Right lobe of liver (tissue), 4 donors: ENCODE data around the gene DNASE2B.

Source experiments
- POLR2A ChIP-seq: fragments of 450-650 bp; IDR thresholded peaks from one replicate; pipeline ENCODE4 v1.6.1; 2017; ENCODE audit warnings: antibody characterized with exemption, mild to moderate bottlenecking
- TF ChIP-seq, protein P1 (sequence below), 4 donors: fragments of 200-600 bp in 3 of 4; fragments of 450-650 bp in 1 of 4; IDR thresholded peaks; one replicate each; pipeline versions ENCODE4 v1.5.1 to v1.8.0; 2016 to 2022; ENCODE audit warnings: antibody characterized with exemption in 4 of 4, mild to moderate bottlenecking in 2 of 4
- donor health status: DM: no; HTN: no; CAD: no.
- donor health status: DM: no; HTN: no; CAD: no.
- donor health status: DM: no; HTN: yes; CAD: no.

DNA sequence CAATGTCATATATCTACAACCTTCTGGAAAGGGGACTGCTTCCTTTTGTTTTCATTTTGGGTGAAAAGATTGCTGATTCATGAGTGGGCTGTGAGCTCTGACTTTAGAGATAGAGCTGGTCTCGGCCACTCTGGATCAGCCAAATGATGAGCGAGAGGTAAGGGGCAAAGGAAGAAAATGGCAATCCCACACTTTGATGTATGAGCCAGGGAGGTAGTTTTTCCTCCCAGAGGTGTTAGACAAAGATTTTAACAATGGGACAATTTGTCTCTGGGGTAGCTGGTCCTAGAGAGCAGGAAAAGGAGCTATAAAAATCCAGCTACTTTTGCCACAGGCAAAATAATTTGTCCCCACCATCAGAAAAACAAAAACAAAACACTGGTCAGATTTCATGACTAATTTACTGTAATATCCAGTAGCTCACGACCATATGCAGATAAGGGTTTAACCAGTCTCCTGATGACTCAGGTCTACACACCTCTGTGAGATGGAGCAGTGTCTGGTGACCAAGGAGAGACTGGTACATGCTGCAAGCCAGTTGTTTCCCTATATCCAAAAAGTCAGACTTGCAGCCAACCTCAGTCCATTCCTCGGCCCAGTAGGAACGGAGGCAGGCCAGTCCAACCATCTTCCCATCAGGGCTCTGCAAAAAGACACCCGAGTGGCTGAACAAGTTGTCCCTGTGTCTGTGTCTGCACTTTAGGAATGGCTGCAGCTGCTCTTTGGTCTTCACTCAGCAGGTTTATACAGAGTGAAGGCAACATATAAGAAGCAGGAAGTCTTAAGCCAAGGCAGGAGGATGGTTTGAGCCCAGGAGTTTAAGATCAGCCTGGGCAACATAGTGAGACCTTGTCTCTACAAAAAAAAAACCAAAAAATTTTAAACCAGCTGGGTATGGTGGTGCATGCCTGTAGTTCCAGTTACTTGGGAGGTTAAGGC is 29.2 kb downstream of the DNASE2B start:
- no peak for TF ChIP-seq POLR2A
- TF ChIP-seq, protein P1, sequence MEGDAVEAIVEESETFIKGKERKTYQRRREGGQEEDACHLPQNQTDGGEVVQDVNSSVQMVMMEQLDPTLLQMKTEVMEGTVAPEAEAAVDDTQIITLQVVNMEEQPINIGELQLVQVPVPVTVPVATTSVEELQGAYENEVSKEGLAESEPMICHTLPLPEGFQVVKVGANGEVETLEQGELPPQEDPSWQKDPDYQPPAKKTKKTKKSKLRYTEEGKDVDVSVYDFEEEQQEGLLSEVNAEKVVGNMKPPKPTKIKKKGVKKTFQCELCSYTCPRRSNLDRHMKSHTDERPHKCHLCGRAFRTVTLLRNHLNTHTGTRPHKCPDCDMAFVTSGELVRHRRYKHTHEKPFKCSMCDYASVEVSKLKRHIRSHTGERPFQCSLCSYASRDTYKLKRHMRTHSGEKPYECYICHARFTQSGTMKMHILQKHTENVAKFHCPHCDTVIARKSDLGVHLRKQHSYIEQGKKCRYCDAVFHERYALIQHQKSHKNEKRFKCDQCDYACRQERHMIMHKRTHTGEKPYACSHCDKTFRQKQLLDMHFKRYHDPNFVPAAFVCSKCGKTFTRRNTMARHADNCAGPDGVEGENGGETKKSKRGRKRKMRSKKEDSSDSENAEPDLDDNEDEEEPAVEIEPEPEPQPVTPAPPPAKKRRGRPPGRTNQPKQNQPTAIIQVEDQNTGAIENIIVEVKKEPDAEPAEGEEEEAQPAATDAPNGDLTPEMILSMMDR (IDR thresholded peaks at IDR 0.05): no peak
